MM.1S (cell line): ENCODE results near the gene FKBP8.

Experiments used
- DNase-seq: peaks from one replicate; pipeline ENCODE4 v3.0.0-alpha.2; 2015
- H2AFZ ChIP-seq: fragments of 300-600 bp; sonication (generic); 2 replicates; pipeline ENCODE4 v1.6.0; 2016; ENCODE audit warnings: antibody characterized with exemption, low read length
- H3F3A ChIP-seq: fragments of 300-600 bp; sonication (generic); 2 replicates; pipeline ENCODE4 v1.6.1; 2016; ENCODE audit warnings: mild to moderate bottlenecking, antibody characterized with exemption, low read length, moderate library complexity, mixed read lengths; ENCODE audit not compliant: insufficient read depth
- H3K27ac ChIP-seq: fragments of 300-600 bp; sonication (generic); 2 replicates; pipeline ENCODE4 v1.5.1; 2016; ENCODE audit warnings: mild to moderate bottlenecking, low read length
- H3K27me3 ChIP-seq: fragments of 300-600 bp; sonication (generic); replicated peaks from 2 replicates; pipeline ENCODE4 v1.6.0; 2016; ENCODE audit warnings: low read length; ENCODE audit not compliant: insufficient read depth
- H3K36me3 ChIP-seq: fragments of 300-600 bp; sonication (generic); replicated peaks from 2 replicates; pipeline ENCODE4 v1.6.1; 2016; ENCODE audit warnings: mild to moderate bottlenecking, low read length, mixed read lengths; ENCODE audit not compliant: insufficient read depth
- H3K4me1 ChIP-seq: fragments of 300-600 bp; sonication (generic); 2 replicates; pipeline ENCODE4 v1.6.1; 2016; ENCODE audit warnings: low read length, mixed read lengths
- H3K4me2 ChIP-seq: fragments of 300-600 bp; sonication (generic); 2 replicates; pipeline ENCODE4 v1.6.0; 2016; ENCODE audit warnings: low read depth, low read length
- H3K4me3 ChIP-seq: fragments of 300-600 bp; sonication (generic); 2 replicates; pipeline ENCODE4 v1.5.1; 2016; ENCODE audit warnings: low read length, mixed read lengths
- H3K79me2 ChIP-seq: fragments of 300-600 bp; sonication (generic); 2 replicates; pipeline ENCODE4 v1.6.1; 2016; ENCODE audit warnings: mixed run types, low read length, mixed read lengths
- H3K9ac ChIP-seq: fragments of 300-600 bp; sonication (generic); 2 replicates; pipeline ENCODE4 v1.6.1; 2016; ENCODE audit warnings: low read length, mixed read lengths
- H3K9me2 ChIP-seq: fragments of 300-600 bp; sonication (generic); replicated peaks from 2 replicates; pipeline ENCODE4 v1.6.1; 2016; ENCODE audit warnings: mild to moderate bottlenecking, low read length, mixed read lengths; ENCODE audit not compliant: insufficient read depth
- H3K9me3 ChIP-seq: fragments of 300-600 bp; sonication (generic); replicated peaks from 2 replicates; pipeline ENCODE4 v1.6.1; 2016; ENCODE audit warnings: mild to moderate bottlenecking, low read length, mixed read lengths; ENCODE audit not compliant: insufficient read depth
- H4K20me1 ChIP-seq: fragments of 300-600 bp; sonication (generic); 2 replicates; pipeline ENCODE4 v1.6.1; 2016; ENCODE audit warnings: mild to moderate bottlenecking, low read length, moderate library complexity, mixed read lengths; ENCODE audit not compliant: insufficient read depth
- CTCF ChIP-seq: fragments of 300-600 bp; sonication (generic); IDR thresholded peaks from 2 replicates; pipeline ENCODE4 v1.5.1; 2016; ENCODE audit warnings: antibody characterized with exemption, low read length, mixed read lengths
- EZH2 ChIP-seq: fragments of 300-600 bp; sonication (generic); optimal IDR thresholded peaks from 2 replicates; pipeline ENCODE3; 2017; ENCODE audit warnings: low read depth, mild to moderate bottlenecking, antibody characterized with exemption, low read length, mixed read lengths
- EZH2phosphoT487 ChIP-seq: fragments of 300-600 bp; sonication (generic); IDR thresholded peaks from 2 replicates; pipeline ENCODE4 v1.6.1; 2018; ENCODE audit warnings: antibody characterized with exemption, low read length

FKBP8 gene

GRCh38 chr19:18558604-18559003 lies 15.2 kb upstream of the FKBP8 start:
- Histone ChIP-seq H3K9ac (peak overlapping the region; percentile 96), H3K27ac (peak overlapping the region; percentile 59), H3K79me2 (peaks cover 31% of the 10 kb centered on the region)

GRCh38 chr19:18558202-18558555 lies 14.8 kb upstream of the FKBP8 start:
- Histone ChIP-seq H3K4me1 (0 out of 2 replicates have a peak, but pooled peaks cover 3% of the 10 kb centered on the region), H3K27ac (peak overlapping the region; percentile 59), H3K27me3 (no peaks in the 10 kb centered on the region), H3K36me3 (no peaks in the 10 kb centered on the region), H3F3A (peaks cover 15% of the 10 kb centered on the region), H3K4me2 (peak overlapping the region; percentile 60), H3K9ac (peak overlapping the region; percentile 96), H4K20me1 (no peaks in the 10 kb centered on the region), H2AFZ (peak overlapping the region; percentile 77), H3K9me3 (no peaks in the 10 kb centered on the region), H3K9me2 (no peaks in the 10 kb centered on the region), H3K79me2 (peaks cover 31% of the 10 kb centered on the region), H3K4me3 (peak overlapping the region; percentile 99)
- no peak for DNase-seq
- TF ChIP-seq EZH2phosphoT487 (no peak), EZH2 (no peak), CTCF (no peak)

More at GRCh38 chr19:18558604-18559003, 15.2 kb upstream of the FKBP8 start:
- H3K9me2 ChIP-seq: no peaks in the 10 kb centered on the region
- DNase-seq: no peak
- no peaks in the 10 kb centered on the region for H3K36me3 ChIP-seq
- H3K4me3 ChIP-seq: peak overlapping the region; percentile 99
- peak overlapping the region; percentile 60 for H3K4me2 ChIP-seq
- TF ChIP-seq EZH2phosphoT487 (no peak), EZH2 (no peak), CTCF (no peak)
- H3K9me3 ChIP-seq: no peaks in the 10 kb centered on the region
- H3K4me1 ChIP-seq: 0 out of 2 replicates have a peak, but pooled peaks cover 3% of the 10 kb centered on the region
- H3F3A ChIP-seq: peaks cover 15% of the 10 kb centered on the region
- H4K20me1 ChIP-seq: no peaks in the 10 kb centered on the region
- H2AFZ ChIP-seq: no peak overlapping the region
- no peaks in the 10 kb centered on the region for H3K27me3 ChIP-seq

DNA sequence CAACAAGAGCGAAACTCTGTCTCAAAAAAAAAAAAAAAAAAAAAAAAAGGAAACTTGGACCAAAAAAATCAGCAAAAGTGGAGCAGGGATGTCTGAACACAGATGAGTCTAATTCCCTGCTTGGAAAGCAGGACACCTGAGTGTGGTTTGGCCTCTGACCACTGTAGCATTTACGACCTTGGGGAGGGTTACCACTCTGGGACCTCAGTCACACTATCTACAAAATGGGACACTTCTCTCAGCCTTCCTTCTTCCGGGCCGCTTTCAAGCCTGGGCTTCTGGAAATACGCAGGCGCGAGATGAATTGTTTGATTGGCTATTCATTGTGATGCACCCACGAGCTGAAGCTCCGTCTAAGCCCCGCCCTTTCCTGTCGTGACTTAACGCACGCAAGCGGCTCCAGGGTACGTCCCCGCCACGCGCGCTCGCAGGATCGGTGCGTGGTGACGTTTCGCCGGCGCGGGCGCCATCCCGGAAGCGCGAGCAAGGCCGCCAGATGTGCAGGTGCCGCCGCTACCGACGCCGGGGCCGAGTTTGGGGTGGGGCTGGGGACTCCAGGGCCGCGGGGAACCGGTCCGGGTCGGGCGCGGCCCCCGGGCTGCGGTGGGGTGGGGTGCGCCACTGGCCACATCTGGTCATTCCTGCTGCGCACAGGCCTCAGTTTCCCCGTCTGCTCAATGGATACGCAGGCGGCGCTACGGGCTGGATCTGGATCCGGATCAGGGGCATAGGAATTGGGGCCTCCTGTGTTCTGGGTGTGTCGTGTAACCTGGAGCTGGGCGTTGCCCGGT lies 14.2 kb upstream of the FKBP8 start, which contains the start of gene KXD1:
Gene KXD1, plus strand, starts transcription at position 460 of the 791 bp plus-strand sequence. CDS start 4,187 bp downstream, outside the sequence.
- peak within 1 kb of the TSS; percentile 77 for H2AFZ ChIP-seq
- 0 out of 2 replicates have a peak, but pooled peaks cover 3% of the 10 kb centered on the region for H3K4me1 ChIP-seq
- H3K9ac ChIP-seq: peak within 1 kb of the TSS; percentile 96
- peak within 1 kb of the TSS; percentile 99 for H3K4me3 ChIP-seq
- peak within 1 kb of the TSS; percentile 59 for H3K27ac ChIP-seq
- H4K20me1 ChIP-seq: no peaks in the 10 kb centered on the region
- H3K9me2 ChIP-seq: no peaks in the 10 kb centered on the region
- peak within 1 kb of the TSS; percentile 60 for H3K4me2 ChIP-seq
- H3K36me3 ChIP-seq: no peaks in the 10 kb centered on the region
- DNase-seq: peak; percentile 100
- H3K9me3 ChIP-seq: no peaks in the 10 kb centered on the region
- peaks cover 15% of the 10 kb centered on the region for H3F3A ChIP-seq
- H3K79me2 ChIP-seq: peaks cover 31% of the 10 kb centered on the region
- TF ChIP-seq EZH2 (no peak), EZH2phosphoT487 (no peak), CTCF (no peak)
- H3K27me3 ChIP-seq: no peaks in the 10 kb centered on the region
